ENCODE measurements around the gene COG2. TPM values are rescaled to one million over a fixed set of nuclear protein-coding genes. Genes with fewer than 3 reads are reported as not detected.

The COG2 gene
- total and polyA plus RNA-seq, 2 of the 8 experiments (the other 6 are each of a cell fraction or from before 2014, with no cell fraction given): 10.3 to 36.7 TPM

GRCh38 chr1:230708631-230709580 lies 66.6 kb downstream of the COG2 start (continued):
- TF ChIP-seq, protein P1, sequence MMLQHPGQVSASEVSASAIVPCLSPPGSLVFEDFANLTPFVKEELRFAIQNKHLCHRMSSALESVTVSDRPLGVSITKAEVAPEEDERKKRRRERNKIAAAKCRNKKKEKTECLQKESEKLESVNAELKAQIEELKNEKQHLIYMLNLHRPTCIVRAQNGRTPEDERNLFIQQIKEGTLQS (IDR thresholded peaks at IDR 0.05; ENCODE audit: insufficient read depth, low read depth, low read length): no peak
- no peak for TF ChIP-seq PHF8 (conservative IDR thresholded peaks at IDR 0.05; ENCODE audit: low read depth, low read length)

Measured in H1 (cell line).